DLD1 (cell line): ENCODE measurements around the gene PPP6R3.

Source experiments
- in situ Hi-C: cut with HindIII; loops from 2 replicates; pipeline ENCODE4 v1.10.0; 2017; ENCODE audit warnings: low sequenced_read_pairs

PPP6R3 gene, protein sequence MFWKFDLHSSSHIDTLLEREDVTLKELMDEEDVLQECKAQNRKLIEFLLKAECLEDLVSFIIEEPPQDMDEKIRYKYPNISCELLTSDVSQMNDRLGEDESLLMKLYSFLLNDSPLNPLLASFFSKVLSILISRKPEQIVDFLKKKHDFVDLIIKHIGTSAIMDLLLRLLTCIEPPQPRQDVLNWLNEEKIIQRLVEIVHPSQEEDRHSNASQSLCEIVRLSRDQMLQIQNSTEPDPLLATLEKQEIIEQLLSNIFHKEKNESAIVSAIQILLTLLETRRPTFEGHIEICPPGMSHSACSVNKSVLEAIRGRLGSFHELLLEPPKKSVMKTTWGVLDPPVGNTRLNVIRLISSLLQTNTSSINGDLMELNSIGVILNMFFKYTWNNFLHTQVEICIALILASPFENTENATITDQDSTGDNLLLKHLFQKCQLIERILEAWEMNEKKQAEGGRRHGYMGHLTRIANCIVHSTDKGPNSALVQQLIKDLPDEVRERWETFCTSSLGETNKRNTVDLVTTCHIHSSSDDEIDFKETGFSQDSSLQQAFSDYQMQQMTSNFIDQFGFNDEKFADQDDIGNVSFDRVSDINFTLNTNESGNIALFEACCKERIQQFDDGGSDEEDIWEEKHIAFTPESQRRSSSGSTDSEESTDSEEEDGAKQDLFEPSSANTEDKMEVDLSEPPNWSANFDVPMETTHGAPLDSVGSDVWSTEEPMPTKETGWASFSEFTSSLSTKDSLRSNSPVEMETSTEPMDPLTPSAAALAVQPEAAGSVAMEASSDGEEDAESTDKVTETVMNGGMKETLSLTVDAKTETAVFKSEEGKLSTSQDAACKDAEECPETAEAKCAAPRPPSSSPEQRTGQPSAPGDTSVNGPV

DNA sequence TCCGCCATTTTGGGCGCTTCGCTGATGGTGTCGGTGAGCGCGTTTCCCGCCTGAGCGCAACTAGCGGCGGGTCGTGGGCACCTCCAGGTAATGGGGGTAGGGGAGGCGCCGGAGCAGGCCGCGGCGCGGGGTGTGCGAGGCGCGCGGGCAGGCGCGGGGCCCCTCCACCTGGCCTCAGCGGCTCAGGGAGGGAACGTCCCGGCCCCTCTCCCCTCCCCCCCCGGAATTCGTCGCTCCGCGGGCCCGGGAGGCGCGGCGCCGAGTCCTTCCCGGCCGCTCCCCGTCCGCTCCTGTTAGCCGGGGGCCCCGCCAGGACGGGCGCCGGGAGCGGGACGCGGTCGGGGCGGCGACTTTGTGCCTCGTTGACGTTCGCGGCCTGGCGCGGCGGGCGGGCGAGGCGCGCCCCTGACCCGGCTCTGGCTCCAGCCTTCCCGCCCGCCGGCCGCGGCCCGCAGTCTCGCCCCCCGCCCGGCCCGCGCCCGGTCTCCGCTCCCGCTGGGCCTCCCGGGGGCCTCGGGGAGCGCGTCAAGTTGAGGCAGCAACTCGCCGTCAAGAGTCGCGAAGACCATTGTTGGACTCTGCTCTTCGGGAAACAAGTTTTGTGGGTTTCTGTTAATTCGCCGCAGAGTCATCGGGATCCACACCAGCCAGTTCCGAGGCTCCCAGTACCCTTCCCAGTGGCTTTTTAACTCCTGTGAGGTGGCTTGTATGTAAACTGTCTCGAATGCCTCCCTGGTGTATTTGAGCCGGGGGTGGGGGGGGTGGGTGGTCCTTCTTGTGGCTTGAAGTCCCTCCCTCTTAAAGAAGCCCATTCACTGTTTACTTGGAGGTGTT, at the start of gene PPP6R3:
PPP6R3 (plus strand) TSS at position 12 of the 834 bp plus-strand sequence. CDS start 76,913 bp downstream, outside the sequence.
- in situ Hi-C loops = loop anchor here (25.0 kb wide), 1 partner anchor 224 kb away; no protein-coding TSS in a partner anchor

DNA sequence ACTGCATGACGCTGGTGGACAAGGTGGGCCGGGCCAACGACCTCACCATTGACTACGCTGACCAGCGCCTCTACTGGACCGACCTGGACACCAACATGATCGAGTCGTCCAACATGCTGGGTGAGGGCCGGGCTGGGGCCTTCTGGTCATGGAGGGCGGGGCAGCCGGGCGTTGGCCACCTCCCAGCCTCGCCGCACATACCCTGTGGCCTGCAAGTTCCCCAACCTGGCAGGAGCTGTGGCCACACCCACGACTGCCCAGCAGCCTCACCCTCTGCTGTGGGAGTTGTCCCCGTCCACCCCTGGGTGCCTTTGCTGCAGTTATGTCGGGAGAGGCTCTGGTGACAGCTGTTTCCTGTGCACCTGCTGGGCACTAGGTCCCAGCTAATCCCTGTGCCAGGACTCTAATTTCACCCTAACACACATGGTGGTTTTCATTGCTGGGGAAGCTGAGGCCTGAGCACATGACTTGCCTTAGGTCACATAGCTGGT, 49.0 kb upstream of the PPP6R3 start:
- in situ Hi-C loops = no loop called here

DNA sequence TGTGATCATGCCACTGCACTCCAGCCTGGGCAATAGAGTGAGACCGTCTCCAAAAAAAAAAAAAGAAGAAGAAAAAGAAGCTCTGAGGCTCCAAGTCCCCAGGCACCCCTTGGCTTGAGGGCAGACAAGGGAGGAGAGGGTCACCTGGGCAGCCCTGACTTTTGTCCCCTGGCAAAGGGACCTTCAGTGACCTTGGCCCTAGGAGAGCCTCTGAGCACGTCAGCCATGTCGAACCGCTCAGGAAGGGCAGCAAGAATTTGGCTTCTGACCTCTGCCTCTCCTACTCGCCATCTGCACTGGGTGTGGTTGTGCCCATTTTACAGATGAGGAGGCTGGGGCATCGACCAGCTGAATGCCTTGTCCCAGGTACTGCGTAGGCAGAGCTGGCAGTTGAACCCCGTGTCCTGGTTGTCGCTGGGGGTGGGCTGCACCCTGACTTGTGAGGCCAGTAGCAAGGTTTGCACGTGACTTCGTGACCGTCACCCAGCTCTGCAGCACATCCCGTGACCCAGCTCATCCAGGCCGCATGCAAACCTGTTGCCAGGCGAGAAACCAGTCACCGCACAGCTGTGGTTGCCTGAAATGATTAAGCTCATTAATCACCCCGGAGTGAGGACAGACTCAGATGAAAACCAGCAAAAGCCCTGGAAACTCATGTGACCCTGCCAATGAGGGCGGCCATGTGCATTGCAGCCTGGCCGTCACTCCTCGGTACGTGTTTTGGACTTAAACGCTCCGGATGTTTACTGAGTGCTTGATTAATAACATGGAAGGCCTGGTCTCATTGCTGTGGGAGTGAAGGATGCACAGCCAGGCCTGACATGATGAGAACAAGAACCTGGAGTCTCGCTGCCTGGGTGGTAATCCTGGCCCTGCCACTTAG, 47.7 kb upstream of the PPP6R3 start:
- in situ Hi-C loops = no loop called here

DNA sequence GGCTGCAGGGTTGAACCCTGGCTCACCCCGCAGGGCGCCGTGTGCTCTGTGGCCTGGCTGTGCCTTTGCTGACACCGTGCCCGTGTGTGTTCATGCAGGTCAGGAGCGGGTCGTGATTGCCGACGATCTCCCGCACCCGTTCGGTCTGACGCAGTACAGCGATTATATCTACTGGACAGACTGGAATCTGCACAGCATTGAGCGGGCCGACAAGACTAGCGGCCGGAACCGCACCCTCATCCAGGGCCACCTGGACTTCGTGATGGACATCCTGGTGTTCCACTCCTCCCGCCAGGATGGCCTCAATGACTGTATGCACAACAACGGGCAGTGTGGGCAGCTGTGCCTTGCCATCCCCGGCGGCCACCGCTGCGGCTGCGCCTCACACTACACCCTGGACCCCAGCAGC, 47.0 kb upstream of the PPP6R3 start:
- in situ Hi-C loops = no loop called here

DNA sequence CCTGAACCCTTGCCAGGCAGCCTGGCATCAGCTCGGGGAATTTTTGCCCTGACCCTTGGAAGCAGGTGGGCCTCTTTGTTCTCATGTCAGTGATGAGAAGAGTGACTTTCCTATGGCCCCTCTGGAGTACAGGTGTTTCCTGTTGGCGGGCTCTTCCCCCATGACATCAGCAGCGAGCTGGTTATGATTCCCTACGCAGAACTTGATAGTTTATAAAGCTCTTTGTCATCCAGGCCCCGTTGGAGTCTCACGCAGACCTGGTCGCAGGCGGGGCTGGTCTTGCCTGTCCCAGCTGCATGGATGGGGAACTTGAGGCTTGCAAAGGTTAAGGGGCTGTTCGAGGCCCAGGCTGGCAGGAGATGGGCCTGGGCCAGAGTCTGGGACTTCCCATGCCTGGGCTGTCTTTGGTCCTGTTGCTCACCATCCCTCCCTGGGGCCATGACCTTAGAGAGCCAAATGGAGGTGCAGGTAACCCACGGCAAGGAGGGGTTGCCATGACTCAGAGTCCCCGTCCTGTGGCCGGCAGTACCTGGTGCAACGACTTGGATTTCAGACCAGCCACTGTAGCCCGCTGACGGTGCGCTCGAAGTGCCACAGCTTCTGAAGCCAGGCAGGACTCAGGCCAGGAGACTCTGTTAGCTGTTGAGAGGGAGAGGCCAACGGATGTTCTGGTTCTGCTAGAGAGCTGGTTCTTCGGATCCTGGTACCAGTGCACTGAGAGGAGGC, 45.9 kb upstream of the PPP6R3 start:
- in situ Hi-C loops = no loop called here

DNA sequence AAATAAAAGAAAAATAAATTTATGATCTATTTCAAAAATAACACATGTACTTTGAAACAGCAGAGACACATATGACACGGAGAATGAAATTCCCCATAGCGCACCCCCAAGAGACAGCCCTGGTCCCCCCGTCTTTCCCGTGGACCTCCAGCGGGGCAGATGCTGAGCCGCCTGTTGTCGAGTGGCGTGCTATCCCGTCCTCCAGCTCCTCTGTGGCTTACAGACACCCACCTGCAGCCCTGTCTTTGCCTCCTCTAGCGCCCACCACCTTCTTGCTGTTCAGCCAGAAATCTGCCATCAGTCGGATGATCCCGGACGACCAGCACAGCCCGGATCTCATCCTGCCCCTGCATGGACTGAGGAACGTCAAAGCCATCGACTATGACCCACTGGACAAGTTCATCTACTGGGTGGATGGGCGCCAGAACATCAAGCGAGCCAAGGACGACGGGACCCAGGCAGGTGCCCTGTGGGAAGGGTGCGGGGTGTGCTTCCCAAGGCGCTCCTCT, 44.4 kb upstream of the PPP6R3 start:
- in situ Hi-C loops = no loop called here

DNA sequence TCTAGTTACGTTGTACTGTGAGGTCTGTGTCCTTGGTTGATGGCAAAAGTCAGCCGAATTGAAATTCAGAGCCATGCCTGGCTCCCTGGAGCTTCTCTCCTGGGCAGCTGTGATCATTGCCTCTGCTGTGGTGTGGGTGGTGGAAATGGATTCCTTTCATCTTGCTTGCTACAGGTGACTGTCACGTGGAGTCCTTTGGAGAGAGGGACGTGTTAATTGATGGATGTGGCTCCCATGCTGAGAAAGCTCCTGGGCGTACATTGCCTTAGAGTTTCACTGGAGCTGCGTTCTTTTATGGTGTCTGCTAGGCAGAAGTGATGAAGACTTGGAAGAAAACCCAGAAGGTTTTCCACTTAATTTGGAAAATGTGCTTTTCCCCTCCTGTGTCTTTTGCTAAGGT, 41.9 kb upstream of the PPP6R3 start:
- in situ Hi-C loops = no loop called here

DNA sequence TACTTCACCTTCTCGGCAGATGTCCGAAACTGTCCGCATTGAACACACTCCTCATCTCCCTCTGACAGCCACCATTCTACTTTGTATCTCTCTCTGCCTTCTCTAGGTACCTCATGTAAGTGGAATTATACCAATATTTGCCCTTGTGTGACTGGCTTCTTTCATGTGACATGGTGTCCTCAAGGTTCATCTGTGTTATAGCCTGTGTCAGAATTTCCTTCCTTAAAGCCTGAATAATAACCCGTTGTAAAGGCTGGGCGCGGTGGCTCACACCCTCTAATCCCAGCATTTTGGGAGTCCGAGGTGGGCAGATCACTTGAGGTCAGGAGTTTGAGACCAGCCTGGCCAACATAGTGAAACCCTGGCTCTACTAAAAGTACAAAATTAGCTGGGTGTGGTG, 40.4 kb upstream of the PPP6R3 start:
- in situ Hi-C loops = no loop called here

DNA sequence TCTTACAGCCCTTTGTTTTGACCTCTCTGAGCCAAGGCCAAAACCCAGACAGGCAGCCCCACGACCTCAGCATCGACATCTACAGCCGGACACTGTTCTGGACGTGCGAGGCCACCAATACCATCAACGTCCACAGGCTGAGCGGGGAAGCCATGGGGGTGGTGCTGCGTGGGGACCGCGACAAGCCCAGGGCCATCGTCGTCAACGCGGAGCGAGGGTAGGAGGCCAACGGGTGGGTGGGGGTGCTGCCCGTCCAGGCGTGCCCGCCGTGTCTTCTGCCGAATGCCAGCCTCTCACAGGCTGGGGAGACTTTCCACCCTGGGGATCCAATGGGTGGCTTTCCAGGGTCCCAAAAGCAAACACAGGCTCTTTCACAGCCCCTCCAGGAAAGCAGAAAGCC, 37.1 kb upstream of the PPP6R3 start:
- in situ Hi-C loops = no loop called here

DNA sequence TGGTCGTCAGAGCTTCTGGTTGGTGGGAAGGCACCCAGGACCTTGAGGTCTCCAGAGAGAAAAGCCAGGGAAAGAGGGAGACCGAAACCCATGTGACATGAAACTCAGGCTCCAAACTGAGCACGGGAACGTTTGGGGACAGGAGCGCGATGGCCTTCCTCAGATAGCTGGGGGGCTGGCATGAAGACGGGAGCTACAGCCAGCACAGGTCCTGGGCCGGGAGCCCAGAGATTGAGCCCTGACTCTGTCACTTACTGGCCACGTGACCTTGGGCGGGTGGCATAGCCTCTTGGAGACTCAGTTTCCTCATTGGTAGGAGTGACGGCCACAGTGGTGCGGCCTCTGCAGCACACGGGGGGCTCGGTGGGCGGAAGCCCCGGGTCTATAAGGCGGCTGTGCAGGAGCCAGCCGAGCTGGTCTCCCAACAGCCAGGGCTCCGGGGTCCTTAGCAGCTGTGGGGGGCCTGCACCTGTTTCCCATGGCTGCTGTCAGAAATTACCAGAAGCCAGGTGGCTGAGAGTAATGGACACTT, 36.4 kb upstream of the PPP6R3 start:
- in situ Hi-C loops = no loop called here

DNA sequence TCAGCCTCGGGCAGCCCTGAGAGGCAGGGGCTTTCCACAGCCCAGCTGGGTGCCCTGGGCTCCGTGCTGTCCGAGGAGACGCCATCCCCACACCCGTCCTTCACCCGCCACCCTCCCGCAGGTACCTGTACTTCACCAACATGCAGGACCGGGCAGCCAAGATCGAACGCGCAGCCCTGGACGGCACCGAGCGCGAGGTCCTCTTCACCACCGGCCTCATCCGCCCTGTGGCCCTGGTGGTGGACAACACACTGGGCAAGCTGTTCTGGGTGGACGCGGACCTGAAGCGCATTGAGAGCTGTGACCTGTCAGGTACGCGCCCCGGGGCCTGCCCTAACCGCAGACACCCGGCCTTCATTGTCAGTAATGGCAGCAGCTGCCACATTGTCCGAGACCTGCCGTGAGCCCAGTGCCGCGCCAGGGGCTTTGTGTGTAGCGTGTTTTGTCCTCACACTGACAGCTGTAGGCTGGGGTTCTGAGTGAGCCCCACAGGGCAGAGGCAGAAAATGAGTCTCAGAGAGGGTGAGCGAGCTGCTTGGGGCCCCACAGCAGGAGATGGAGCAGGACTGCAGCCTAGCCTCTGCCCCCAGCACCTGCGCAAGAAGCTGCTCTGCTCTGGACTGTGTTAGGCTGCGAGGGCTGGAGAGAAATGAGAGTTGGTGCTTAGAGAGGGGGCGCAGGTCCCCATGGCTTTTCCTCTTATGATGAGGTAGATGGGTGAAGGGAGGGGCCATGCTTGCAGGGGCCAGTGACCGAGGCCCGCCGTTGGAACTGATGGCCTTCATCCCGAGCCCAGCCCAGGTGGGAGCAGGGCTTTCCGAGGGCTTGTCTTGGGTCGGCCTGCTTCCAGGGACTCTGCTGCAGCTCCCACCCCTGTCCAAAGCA, 35.3 kb upstream of the PPP6R3 start:
- in situ Hi-C loops = no loop called here

DNA sequence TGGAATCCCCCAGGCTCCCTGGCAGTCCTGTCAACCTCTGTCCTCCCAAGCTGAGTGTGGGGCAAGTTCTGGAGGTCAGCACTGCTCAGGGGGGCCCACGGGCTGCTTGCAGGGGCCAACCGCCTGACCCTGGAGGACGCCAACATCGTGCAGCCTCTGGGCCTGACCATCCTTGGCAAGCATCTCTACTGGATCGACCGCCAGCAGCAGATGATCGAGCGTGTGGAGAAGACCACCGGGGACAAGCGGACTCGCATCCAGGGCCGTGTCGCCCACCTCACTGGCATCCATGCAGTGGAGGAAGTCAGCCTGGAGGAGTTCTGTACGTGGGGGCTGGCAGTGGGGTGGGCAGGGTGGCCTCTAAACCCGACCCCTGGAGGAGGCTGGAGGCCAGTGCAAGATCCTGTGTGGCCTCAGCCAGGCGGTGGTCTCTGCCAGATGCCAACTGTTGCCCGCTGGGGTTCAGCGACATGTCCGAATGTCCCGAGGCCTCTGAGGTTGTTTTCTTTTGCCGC, 34.6 kb upstream of the PPP6R3 start:
- in situ Hi-C loops = no loop called here

DNA sequence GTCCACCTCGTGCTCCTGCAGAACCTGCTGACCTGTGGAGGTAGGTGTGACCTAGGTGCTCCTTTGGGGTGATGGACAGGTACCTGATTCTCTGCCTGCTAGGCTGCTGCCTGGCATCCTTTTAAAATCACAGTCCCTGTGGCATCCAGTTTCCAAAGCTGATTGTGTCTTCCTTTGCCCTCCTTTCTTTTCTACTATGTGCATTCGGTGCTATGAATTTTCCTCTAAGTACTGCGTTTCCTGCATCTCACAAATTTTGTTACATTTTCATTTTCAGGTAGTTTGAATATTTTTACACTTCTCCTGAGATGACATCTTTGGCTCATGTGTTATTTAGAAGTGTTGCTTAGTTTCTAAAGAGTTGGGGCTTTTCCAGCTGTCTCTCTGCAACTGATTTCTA, 30.9 kb upstream of the PPP6R3 start:
- in situ Hi-C loops = no loop called here

DNA sequence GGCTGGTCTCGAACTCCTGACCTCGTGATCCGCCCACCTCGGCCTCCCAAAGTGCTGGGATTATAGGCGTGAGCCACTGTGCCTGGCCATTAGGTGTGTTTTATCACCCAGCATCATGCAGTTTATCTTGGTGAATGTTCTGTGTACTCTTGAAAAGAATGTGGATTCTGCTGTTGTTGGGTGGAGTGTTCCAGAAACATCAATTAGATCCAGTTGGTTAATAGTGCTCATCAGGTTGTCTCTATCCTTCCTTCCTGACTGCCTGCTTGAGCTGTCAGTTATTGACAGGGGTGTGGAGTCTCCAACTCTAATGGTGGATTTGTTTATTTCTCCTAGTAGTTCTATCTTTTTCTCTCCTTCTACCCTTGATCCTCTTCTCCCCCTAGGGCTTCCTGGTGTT, 30.2 kb upstream of the PPP6R3 start:
- in situ Hi-C loops = no loop called here

DNA sequence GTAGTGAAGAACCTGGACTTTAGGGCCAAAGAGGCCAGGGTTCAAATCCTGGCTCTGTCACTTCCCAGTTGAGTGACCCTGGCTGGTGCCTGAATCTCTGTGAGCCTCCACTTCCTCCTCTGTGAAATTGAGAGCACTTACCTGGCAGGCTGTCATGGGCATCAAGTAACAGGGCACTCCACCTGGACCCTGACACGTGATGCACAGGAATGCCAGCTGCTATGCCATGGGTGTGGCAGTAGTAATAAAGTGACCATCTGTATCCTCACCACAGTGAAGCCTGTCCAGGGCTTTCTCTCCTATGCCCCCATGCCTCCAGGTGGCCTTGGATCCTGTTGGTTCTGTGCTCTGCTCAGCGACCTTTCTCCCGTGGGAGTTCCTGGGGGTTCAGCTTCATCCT, 29.8 kb upstream of the PPP6R3 start:
- in situ Hi-C loops = no loop called here

DNA sequence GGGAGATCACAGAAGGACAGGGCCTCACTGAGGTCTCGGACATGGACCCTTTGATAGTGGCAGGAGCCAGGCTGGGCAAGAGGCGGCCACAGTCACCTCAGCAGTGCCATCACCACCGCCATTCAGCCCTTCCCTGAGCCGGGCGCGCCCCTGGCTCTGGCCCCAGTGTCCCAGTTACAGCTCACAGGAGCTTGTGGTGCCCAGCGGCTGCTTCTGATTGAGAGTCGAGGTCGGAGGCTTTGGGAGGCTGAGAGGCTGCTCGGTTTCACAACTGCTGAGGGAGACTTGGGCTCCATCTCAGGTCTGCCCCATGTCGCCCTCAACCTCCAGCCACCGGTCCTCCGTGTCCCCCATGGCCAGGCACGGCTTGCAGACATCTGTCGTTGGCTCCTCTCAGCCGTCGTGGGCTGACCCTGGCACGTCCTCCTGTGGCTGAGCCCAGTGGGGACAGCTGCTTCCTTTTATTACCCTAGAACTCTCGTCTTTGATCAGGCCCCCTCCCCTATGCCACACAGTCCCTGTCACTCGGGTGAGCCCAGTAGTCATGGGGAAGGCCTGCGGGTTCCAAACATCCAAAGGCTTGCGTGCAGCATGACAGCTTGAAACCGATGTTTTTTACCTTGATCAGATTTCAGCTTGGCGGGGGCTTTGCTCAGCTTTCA, 28.4 kb upstream of the PPP6R3 start:
- in situ Hi-C loops = no loop called here

DNA sequence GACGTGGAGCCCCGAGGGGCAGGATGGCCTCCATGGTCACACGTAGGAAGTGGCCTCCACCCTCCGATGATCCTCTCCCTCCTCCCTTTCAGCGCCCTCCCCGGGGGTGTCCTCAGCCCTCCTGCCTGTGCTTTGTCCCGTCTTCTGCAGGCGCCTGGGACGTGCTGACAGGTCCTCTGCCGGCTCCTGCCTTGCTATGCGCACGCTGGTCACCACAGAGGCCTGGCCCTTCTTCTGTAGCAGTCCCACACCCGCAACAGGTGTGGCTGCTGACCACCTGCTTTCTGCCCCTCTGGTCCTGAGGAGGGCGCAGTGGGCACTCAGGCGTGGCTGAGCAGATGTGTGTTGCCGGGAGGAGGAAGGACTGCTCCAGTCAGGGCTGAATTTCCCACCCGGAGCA, 27.7 kb upstream of the PPP6R3 start:
- in situ Hi-C loops = no loop called here
